Measurements from ENCODE around the gene CLDND2. TPM values are rescaled to one million over a fixed set of nuclear protein-coding genes. Genes with fewer than 3 reads are reported as not detected.

Gene CLDND2
- total and polyA plus RNA-seq, 2 experiments from 2014 or later = 7.7 TPM; not detected in 1

DNA sequence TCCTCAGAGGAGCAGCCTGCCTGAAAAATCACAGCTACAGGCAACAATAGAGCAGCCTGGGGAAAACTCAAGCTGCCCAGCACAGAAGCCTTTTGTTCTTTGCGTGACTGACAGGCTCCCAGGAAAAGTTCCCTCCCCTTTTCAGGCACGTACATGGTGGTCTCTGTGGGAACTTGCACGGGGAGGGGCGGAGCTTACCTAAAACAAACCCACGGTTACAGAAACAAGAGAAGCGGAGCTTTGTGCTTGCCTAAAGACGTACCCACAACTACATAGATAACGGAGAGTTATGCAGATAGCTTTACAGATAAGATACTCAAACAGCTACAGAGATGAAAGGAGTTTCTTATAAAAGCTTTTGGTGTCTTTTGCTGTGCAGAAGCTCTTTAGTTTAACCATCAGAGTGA is 14.1 kb downstream of the CLDND2 start:
- ATAC-seq (peak; percentile 95), DNase-seq (ENCODE audit: low spot score) (peak; percentile 81)
- Histone ChIP-seq H3K4me1 (ENCODE audit: insufficient read depth) (peaks cover 9% of the 10 kb centered on the region; the same call in 1 of the 2 replicates), H3K27ac (ENCODE audit: low read depth) (no peak overlapping the region), H4K20me1 (replicated peaks; ENCODE audit: insufficient read depth) (no peaks in the 10 kb centered on the region), H3K79me2 (replicated peaks; ENCODE audit: insufficient read depth) (no peaks in the 10 kb centered on the region), H3K36me3 (ENCODE audit: insufficient read depth) (no peaks in the 10 kb centered on the region), H3K9me2 (ENCODE audit: insufficient read depth) (no peaks in the 10 kb centered on the region), H3K27me3 (ENCODE audit: insufficient read depth) (no peaks in the 10 kb centered on the region), H3K4me2 (peak overlapping the region; percentile 67; the same call in 1 of the 2 replicates), H3F3A (replicated peaks; ENCODE audit: low read depth) (no peaks in the 10 kb centered on the region), H2AFZ (no peak overlapping the region), H3K4me3 (no peak overlapping the region)
- H3K27me3 Mint-ChIP-seq (ENCODE audit: insufficient read depth, low read depth, poor library complexity) = peaks cover 2% of the 10 kb centered on the region
- peak overlapping the region; percentile 56; the same call in 1 of the 2 replicates for H3K27ac Mint-ChIP-seq
- no peak overlapping the region for H3K4me3 Mint-ChIP-seq
- H3K4me1 Mint-ChIP-seq = peaks cover 13% of the 10 kb centered on the region
- no peaks in the 10 kb centered on the region for H3K9me3 Mint-ChIP-seq
- no peak for TF ChIP-seq POLR2AphosphoS5 (IDR thresholded peaks at IDR 0.05; ENCODE audit: low read depth)
- TF ChIP-seq EZH2 (IDR thresholded peaks at IDR 0.05; ENCODE audit: low read depth, unreplicated experiment) = no peak
- no peak for TF ChIP-seq EZH2phosphoT487 (IDR thresholded peaks at IDR 0.05; ENCODE audit: unreplicated experiment)
- TF ChIP-seq JUNB (IDR thresholded peaks at IDR 0.05; ENCODE audit: unreplicated experiment) = no peak
- no peak for TF ChIP-seq CREB1 (CRISPR knock-in tag; IDR thresholded peaks at IDR 0.05; ENCODE audit: low read depth)
- TF ChIP-seq, protein P1, sequence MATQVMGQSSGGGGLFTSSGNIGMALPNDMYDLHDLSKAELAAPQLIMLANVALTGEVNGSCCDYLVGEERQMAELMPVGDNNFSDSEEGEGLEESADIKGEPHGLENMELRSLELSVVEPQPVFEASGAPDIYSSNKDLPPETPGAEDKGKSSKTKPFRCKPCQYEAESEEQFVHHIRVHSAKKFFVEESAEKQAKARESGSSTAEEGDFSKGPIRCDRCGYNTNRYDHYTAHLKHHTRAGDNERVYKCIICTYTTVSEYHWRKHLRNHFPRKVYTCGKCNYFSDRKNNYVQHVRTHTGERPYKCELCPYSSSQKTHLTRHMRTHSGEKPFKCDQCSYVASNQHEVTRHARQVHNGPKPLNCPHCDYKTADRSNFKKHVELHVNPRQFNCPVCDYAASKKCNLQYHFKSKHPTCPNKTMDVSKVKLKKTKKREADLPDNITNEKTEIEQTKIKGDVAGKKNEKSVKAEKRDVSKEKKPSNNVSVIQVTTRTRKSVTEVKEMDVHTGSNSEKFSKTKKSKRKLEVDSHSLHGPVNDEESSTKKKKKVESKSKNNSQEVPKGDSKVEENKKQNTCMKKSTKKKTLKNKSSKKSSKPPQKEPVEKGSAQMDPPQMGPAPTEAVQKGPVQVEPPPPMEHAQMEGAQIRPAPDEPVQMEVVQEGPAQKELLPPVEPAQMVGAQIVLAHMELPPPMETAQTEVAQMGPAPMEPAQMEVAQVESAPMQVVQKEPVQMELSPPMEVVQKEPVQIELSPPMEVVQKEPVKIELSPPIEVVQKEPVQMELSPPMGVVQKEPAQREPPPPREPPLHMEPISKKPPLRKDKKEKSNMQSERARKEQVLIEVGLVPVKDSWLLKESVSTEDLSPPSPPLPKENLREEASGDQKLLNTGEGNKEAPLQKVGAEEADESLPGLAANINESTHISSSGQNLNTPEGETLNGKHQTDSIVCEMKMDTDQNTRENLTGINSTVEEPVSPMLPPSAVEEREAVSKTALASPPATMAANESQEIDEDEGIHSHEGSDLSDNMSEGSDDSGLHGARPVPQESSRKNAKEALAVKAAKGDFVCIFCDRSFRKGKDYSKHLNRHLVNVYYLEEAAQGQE (IDR thresholded peaks at IDR 0.05; ENCODE audit: unreplicated experiment) = no peak
- TF ChIP-seq NANOG (IDR thresholded peaks at IDR 0.05; ENCODE audit: borderline replicate concordance) = no peak
- peaks cover 10% of the 10 kb centered on the region; the same call in 2 of the 3 replicates for H3K36me3 Mint-ChIP-seq (ENCODE audit: low read depth)

DNA sequence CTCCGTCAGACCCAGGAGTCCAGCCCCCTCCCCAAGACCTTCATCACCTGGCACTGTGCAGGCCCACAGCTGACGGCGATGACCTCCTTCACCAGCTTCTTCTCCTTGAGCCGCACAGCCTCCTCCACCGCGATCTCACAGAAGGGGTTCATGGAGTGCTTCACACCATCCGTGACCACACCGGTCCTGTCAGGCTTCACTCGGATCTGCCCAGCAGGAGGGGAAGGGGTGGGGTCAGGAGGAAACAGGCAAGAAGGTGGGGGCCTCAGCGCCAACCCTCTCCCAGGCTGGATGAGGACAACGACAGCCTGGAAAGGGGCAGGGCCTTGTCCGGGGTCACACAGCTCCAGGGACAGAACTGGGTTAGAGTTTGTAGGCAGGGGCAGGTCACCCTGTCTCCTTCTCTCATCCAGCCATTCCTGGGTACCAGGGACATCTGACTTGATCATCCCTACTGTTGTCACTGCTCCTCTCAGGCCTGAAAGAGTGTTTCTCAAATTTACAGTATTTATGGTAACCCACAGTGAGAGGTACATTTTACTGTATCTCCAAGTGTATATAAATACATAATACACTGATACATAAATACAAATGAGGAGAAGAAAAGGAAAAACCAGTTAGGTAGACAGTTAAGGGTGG is 14.6 kb downstream of the CLDND2 start:
- Histone ChIP-seq H3K27me3 (ENCODE audit: insufficient read depth) (no peaks in the 10 kb centered on the region), H3K4me3 (no peak overlapping the region), H3K4me2 (peak overlapping the region; percentile 67), H2AFZ (no peak overlapping the region), H3F3A (replicated peaks; ENCODE audit: low read depth) (no peaks in the 10 kb centered on the region), H3K27ac (ENCODE audit: low read depth) (no peak overlapping the region), H3K36me3 (ENCODE audit: insufficient read depth) (no peaks in the 10 kb centered on the region), H4K20me1 (replicated peaks; ENCODE audit: insufficient read depth) (no peaks in the 10 kb centered on the region), H3K79me2 (replicated peaks; ENCODE audit: insufficient read depth) (no peaks in the 10 kb centered on the region), H3K4me1 (ENCODE audit: insufficient read depth) (peaks cover 9% of the 10 kb centered on the region; the same call in 1 of the 2 replicates), H3K9me2 (ENCODE audit: insufficient read depth) (no peaks in the 10 kb centered on the region)
- Mint-ChIP-seq H3K4me3 (no peak overlapping the region), H3K9me3 (no peaks in the 10 kb centered on the region), H3K36me3 (ENCODE audit: low read depth) (peaks cover 10% of the 10 kb centered on the region; the same call in 2 of the 3 replicates), H3K27me3 (ENCODE audit: insufficient read depth, low read depth, poor library complexity) (peaks cover 2% of the 10 kb centered on the region), H3K4me1 (peaks cover 13% of the 10 kb centered on the region), H3K27ac (no peak overlapping the region)
- ATAC-seq = peak; percentile 71
- no peak for DNase-seq (ENCODE audit: low spot score)
- TF ChIP-seq, protein P2, sequence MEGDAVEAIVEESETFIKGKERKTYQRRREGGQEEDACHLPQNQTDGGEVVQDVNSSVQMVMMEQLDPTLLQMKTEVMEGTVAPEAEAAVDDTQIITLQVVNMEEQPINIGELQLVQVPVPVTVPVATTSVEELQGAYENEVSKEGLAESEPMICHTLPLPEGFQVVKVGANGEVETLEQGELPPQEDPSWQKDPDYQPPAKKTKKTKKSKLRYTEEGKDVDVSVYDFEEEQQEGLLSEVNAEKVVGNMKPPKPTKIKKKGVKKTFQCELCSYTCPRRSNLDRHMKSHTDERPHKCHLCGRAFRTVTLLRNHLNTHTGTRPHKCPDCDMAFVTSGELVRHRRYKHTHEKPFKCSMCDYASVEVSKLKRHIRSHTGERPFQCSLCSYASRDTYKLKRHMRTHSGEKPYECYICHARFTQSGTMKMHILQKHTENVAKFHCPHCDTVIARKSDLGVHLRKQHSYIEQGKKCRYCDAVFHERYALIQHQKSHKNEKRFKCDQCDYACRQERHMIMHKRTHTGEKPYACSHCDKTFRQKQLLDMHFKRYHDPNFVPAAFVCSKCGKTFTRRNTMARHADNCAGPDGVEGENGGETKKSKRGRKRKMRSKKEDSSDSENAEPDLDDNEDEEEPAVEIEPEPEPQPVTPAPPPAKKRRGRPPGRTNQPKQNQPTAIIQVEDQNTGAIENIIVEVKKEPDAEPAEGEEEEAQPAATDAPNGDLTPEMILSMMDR (conservative IDR thresholded peaks at IDR 0.05; ENCODE audit: low read depth in 2 of 2) = no peak
- TF ChIP-seq EZH2 (IDR thresholded peaks at IDR 0.05; ENCODE audit: low read depth, unreplicated experiment) (no peak), NANOG (IDR thresholded peaks at IDR 0.05; ENCODE audit: borderline replicate concordance) (no peak), POLR2AphosphoS5 (IDR thresholded peaks at IDR 0.05; ENCODE audit: low read depth) (no peak), CREB1 (CRISPR knock-in tag; IDR thresholded peaks at IDR 0.05; ENCODE audit: low read depth) (no peak), ZNF114 (CRISPR knock-in tag; IDR thresholded peaks at IDR 0.05) (no peak), STAT1 (IDR thresholded peaks at IDR 0.05; ENCODE audit: unreplicated experiment) (no peak), JUNB (IDR thresholded peaks at IDR 0.05; ENCODE audit: unreplicated experiment) (no peak)
- TF ChIP-seq, protein P3, sequence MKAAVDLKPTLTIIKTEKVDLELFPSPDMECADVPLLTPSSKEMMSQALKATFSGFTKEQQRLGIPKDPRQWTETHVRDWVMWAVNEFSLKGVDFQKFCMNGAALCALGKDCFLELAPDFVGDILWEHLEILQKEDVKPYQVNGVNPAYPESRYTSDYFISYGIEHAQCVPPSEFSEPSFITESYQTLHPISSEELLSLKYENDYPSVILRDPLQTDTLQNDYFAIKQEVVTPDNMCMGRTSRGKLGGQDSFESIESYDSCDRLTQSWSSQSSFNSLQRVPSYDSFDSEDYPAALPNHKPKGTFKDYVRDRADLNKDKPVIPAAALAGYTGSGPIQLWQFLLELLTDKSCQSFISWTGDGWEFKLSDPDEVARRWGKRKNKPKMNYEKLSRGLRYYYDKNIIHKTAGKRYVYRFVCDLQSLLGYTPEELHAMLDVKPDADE (IDR thresholded peaks at IDR 0.05) = no peak

All from GM23338 (cell line).